Measurements from ENCODE around the gene CACUL1.
"Not testable (repeated sequence)": the region's sequence is repeated elsewhere in the genome, so short reads cannot be mapped to it uniquely, and the experiment has no call there.

DNA sequence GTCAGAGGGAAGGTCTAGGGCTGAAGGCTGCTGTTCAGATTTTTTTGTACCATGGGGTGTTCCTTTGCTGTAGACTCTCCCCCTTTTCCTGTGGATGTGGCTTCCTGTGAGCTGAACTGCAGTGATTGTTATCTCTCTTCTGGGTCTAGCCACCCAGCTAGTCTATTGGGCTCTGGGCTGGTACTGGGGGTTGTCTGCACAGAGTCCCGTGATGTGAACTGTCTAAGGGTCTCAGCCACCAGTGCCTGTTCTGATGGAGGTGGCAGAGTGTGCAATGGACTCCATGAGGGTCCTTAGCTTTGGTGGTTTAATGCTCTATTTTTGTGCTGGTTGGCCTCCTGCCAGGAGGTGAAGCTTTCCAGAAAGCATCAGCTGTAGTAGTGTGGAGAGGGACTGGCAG lies 96.6 kb downstream of the CACUL1 start:
- TF ChIP-seq CTCF (IDR thresholded peaks at IDR 0.05 in 2 of 3, conservative IDR thresholded peaks at IDR 0.05 in 1 of 3; ENCODE audit: insufficient read depth in 2 of 3, low read depth in 1 of 3, low read length in 3 of 3); ZNF77 (CRISPR knock-in tag; IDR thresholded peaks at IDR 0.05); ZNF124 (CRISPR knock-in tag; IDR thresholded peaks at IDR 0.05); JUNB (CRISPR knock-in tag; conservative IDR thresholded peaks at IDR 0.05); RBM39 (optimal IDR thresholded peaks at IDR 0.05; ENCODE audit: low read depth, low read length): not testable (repeated sequence)

All from K562 (cell line).